Neural progenitor cell (in vitro differentiated cells): ENCODE data around the gene FAM120A. TPM values are rescaled to one million over a fixed set of nuclear protein-coding genes. Genes with fewer than 3 reads are reported as not detected.

Experiments
- DNase-seq: peaks from one replicate; pipeline ENCODE4 v3.0.0-alpha.2; 2016; ENCODE audit warnings: low spot score
- H2AFZ ChIP-seq: fragments of 200-600 bp; sonication (generic); replicated peaks from 2 replicates; pipeline ENCODE4 v1.6.1; 2016; ENCODE audit warnings: antibody characterized with exemption
- H3F3A ChIP-seq: fragments of 200-600 bp; sonication (generic); 2 replicates; pipeline ENCODE4 v1.6.1; 2016; ENCODE audit warnings: antibody characterized with exemption, low read depth
- H3K27ac ChIP-seq: fragments of 200-600 bp; sonication (generic); 2 replicates; pipeline ENCODE4 v1.5.1; 2016; ENCODE audit warnings: mild to moderate bottlenecking
- H3K27me3 ChIP-seq: fragments of 200-600 bp; sonication (generic); 2 replicates; pipeline ENCODE4 v1.6.1; 2016; ENCODE audit warnings: mild to moderate bottlenecking, moderate library complexity
- H3K36me3 ChIP-seq: fragments of 200-600 bp; sonication (generic); 2 replicates; pipeline ENCODE4 v1.5.1; 2016
- H3K4me1 ChIP-seq: fragments of 200-600 bp; sonication (generic); 2 replicates; pipeline ENCODE4 v1.6.1; 2016; ENCODE audit warnings: mixed run types
- H3K4me2 ChIP-seq: fragments of 200-600 bp; sonication (generic); 2 replicates; pipeline ENCODE4 v1.6.1; 2016
- H3K4me3 ChIP-seq: fragments of 200-600 bp; sonication (generic); 2 replicates; pipeline ENCODE4 v1.5.1; 2016
- H3K79me2 ChIP-seq: fragments of 200-600 bp; sonication (generic); 2 replicates; pipeline ENCODE4 v1.6.1; 2016; ENCODE audit warnings: low read depth
- H3K9ac ChIP-seq: fragments of 200-600 bp; sonication (generic); 2 replicates; pipeline ENCODE4 v1.6.1; 2016
- H3K9me3 ChIP-seq: fragments of 200-600 bp; sonication (generic); 2 replicates; pipeline ENCODE4 v1.5.1; 2016; ENCODE audit warnings: low read depth
- H4K20me1 ChIP-seq: fragments of 200-600 bp; sonication (generic); 2 replicates; pipeline ENCODE4 v1.6.1; 2016; ENCODE audit warnings: low read depth
- H3K27ac Mint-ChIP-seq: 3 replicates; pipeline ENCODE4 v1.8.0; 2021; ENCODE audit warnings: mixed read lengths
- H3K27me3 Mint-ChIP-seq: 2 replicates; pipeline ENCODE4 v1.8.0; 2022; ENCODE audit warnings: low read depth, mild to moderate bottlenecking, inconsistent platforms, moderate library complexity, mixed read lengths; ENCODE audit not compliant: insufficient read depth
- H3K36me3 Mint-ChIP-seq: 3 replicates; pipeline ENCODE4 v1.8.0; 2021; ENCODE audit warnings: mixed read lengths
- H3K4me1 Mint-ChIP-seq: 3 replicates; pipeline ENCODE4 v1.8.0; 2021; ENCODE audit warnings: mixed read lengths
- H3K4me3 Mint-ChIP-seq: 3 replicates; pipeline ENCODE4 v1.8.0; 2021; ENCODE audit warnings: mild to moderate bottlenecking, moderate library complexity, mixed read lengths
- H3K9me3 Mint-ChIP-seq: 3 replicates; pipeline ENCODE4 v1.8.0; 2020; ENCODE audit warnings: mixed read lengths
- EZH2 ChIP-seq: fragments of 200-600 bp; sonication (generic); IDR thresholded peaks from 2 replicates; pipeline ENCODE4 v1.6.1; 2017; ENCODE audit warnings: antibody characterized with exemption, mild to moderate bottlenecking, moderate library complexity
- EZH2phosphoT487 ChIP-seq: fragments of 200-600 bp; sonication (generic); IDR thresholded peaks from 2 replicates; pipeline ENCODE4 v1.6.1; 2017; ENCODE audit warnings: antibody characterized with exemption
- total RNA-seq: library from RNA; depleted of rRNA; stranded (reverse); fragments of >200 nt; gene quantifications from 2 replicates; pipeline ENCODE4 v1.2.3, GENCODE V29; 2015; ENCODE audit warnings: low replicate concordance
- TF ChIP-seq, protein P1 (sequence below): fragments of 200-600 bp; sonication (generic); IDR thresholded peaks from 2 replicates; pipeline ENCODE4 v1.5.1; 2017; ENCODE audit warnings: antibody characterized with exemption, mild to moderate bottlenecking

The FAM120A gene
- total RNA-seq, 1 donor from 2014 or later, result 17.2 TPM

DNA sequence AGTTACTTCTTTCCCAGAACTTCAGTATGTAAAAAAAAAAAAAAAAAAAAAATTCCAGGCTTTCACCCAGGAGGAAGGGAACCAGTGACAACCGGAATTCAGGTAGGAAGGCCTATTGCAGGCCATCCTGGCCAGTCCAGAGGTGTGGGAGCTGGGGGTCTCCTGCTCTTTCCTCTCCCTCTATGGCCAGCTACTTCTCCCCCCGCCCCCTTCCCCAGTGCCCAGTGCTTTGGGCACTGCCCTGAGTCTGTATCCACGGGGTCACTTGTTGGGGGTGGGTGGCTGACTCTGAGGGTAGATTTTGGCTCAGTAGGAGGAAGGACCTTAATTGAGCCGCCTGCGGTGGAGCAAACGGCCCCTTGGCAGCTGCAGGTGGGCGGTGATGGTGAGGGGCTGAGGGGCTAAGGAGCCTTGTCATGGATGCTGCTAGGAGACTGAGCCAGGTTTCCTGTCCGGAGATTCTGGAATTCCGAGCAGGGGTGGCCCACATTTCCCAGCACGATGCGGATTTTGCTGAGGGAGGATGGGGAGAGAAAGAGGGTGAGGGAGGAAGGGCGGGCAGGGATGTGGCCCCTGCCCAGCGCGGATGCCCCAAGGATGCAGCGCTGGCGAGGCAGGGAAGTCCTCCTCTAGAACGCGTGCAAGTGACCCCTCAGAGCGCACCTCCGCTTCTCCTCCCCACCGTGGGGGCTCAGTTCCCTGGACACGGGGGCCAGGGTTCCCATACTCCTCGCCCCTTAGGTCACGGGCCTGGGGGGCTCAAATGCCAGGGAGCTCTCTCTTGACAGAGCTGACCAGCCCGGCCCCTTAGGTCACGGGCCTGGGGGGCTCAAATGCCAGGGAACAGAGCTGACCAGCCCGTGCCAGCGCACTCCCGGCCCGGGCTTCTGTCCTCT is 123.7 kb downstream of the FAM120A start:
- H3K36me3 Mint-ChIP-seq, result peaks cover 10% of the 10 kb centered on the region
- peaks cover 12% of the 10 kb centered on the region for H3K27me3 Mint-ChIP-seq
- H3K27ac Mint-ChIP-seq, result peak overlapping the region; percentile 97
- Histone ChIP-seq H2AFZ (peak overlapping the region; percentile 78), H3F3A (no peaks in the 10 kb centered on the region), H3K79me2 (peaks cover 39% of the 10 kb centered on the region), H4K20me1 (peaks cover 25% of the 10 kb centered on the region), H3K36me3 (no peaks in the 10 kb centered on the region), H3K27ac (no peak overlapping the region), H3K4me2 (peak overlapping the region; percentile 100), H3K27me3 (peaks cover 9% of the 10 kb centered on the region), H3K9ac (peak overlapping the region; percentile 61), H3K4me3 (peak overlapping the region; percentile 91), H3K9me3 (no peaks in the 10 kb centered on the region), H3K4me1 (peaks cover 15% of the 10 kb centered on the region)
- H3K4me1 Mint-ChIP-seq, result peaks cover 28% of the 10 kb centered on the region
- peak; percentile 33 for DNase-seq
- peak overlapping the region; percentile 93 for H3K4me3 Mint-ChIP-seq
- TF ChIP-seq EZH2, result no peak
- no peak for TF ChIP-seq EZH2phosphoT487
- TF ChIP-seq, protein P1, sequence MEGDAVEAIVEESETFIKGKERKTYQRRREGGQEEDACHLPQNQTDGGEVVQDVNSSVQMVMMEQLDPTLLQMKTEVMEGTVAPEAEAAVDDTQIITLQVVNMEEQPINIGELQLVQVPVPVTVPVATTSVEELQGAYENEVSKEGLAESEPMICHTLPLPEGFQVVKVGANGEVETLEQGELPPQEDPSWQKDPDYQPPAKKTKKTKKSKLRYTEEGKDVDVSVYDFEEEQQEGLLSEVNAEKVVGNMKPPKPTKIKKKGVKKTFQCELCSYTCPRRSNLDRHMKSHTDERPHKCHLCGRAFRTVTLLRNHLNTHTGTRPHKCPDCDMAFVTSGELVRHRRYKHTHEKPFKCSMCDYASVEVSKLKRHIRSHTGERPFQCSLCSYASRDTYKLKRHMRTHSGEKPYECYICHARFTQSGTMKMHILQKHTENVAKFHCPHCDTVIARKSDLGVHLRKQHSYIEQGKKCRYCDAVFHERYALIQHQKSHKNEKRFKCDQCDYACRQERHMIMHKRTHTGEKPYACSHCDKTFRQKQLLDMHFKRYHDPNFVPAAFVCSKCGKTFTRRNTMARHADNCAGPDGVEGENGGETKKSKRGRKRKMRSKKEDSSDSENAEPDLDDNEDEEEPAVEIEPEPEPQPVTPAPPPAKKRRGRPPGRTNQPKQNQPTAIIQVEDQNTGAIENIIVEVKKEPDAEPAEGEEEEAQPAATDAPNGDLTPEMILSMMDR, result no peak
- H3K9me3 Mint-ChIP-seq, result peaks cover 13% of the 10 kb centered on the region

DNA sequence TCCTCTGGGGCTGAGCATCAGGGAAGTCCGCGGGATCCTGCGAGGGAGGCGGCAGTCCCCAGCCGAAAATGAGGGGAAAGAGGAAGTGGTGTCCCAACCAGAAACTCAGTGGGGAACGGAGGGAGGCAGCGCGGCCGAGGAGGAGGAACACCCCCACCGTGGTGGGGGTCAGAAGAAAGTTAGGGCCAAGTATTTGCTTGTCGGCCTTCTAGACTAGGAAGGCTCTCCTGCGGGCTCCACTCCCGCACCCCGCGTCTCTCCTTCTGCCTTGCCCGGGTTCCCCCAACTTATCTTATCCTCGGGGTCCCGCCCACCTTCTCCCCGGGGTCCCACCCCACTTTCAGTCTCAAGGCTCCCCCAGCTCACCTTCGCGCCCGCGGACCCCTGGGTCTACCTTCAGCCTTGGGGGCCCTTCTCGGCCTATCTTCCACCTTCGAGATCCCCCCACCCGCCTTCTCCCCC is 124.3 kb downstream of the FAM120A start:
- peaks cover 9% of the 10 kb centered on the region for H3K27me3 ChIP-seq
- peak overlapping the region; percentile 61 for H3K9ac ChIP-seq
- peaks cover 12% of the 10 kb centered on the region for H3K27me3 Mint-ChIP-seq
- peaks cover 6% of the 10 kb centered on the region for H3K9me3 Mint-ChIP-seq
- H3K36me3 Mint-ChIP-seq, result peaks cover 7% of the 10 kb centered on the region
- H3K4me1 Mint-ChIP-seq, result peaks cover 35% of the 10 kb centered on the region
- no peak overlapping the region for H3K27ac ChIP-seq
- DNase-seq, result peak; percentile 46
- TF ChIP-seq EZH2phosphoT487, result no peak
- peaks cover 32% of the 10 kb centered on the region for H4K20me1 ChIP-seq
- H2AFZ ChIP-seq, result peak overlapping the region; percentile 78
- H3K79me2 ChIP-seq, result peaks cover 46% of the 10 kb centered on the region
- H3K4me2 ChIP-seq, result peak overlapping the region; percentile 100
- no peaks in the 10 kb centered on the region for H3F3A ChIP-seq
- no peaks in the 10 kb centered on the region for H3K9me3 ChIP-seq
- H3K36me3 ChIP-seq, result no peaks in the 10 kb centered on the region
- peak overlapping the region; percentile 97 for H3K27ac Mint-ChIP-seq
- peak overlapping the region; percentile 91 for H3K4me3 ChIP-seq
- H3K4me3 Mint-ChIP-seq, result peak overlapping the region; percentile 93
- peaks cover 15% of the 10 kb centered on the region for H3K4me1 ChIP-seq

DNA sequence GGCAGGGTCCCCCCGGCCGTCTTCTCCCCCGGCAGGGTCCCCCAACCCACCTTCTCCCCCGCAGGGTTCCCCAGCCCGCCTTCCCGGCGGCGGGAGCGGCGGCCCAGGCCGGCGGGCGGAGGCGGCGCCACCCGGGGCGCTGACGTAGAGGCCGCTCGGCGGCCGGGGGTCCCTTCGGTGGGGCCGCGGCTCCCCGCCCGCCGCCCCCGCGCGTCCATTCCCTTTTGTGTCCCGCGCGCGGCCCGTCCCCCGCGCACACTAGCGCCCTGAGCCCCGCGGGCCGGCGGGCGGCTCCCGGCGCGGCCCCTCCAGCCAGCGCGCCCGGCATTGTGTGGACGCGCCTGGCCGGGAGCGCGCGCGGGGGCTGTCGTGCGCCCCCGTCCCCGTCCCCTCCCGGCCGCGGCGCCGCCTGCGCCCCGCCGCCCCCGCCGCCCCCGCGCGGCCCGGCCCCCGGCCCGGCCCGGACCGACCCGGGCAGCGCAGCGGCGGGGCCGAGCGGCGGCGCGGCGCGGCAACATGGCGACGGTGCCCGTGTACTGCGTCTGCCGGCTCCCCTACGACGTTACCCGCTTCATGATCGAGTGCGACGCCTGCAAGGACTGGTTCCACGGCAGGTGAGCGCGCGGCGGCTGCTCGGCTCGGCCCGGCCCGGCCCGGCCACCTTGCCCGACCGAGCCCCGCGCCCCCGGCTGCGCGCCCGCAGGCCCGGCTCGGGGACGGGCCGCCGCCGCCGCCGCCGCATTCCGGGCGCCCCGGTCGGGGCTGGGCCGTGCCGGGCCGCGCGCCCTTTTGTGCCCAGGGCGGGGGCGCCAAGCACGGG is 125.0 kb downstream of the FAM120A start, which contains the start of gene PHF2:
Gene PHF2 (plus strand): TSS at position 327 of the 820 bp plus-strand sequence. CDS start 190 bp downstream, at position 517.
- Histone ChIP-seq H3K27ac (no peak within 1 kb of the TSS), H2AFZ (peak within 1 kb of the TSS; percentile 78), H3K9ac (peak within 1 kb of the TSS; percentile 61), H3K4me2 (peak within 1 kb of the TSS; percentile 100), H3F3A (no peaks in the 10 kb centered on the region), H4K20me1 (peaks cover 38% of the 10 kb centered on the region), H3K79me2 (peaks cover 52% of the 10 kb centered on the region), H3K4me3 (peak within 1 kb of the TSS; percentile 91), H3K36me3 (no peaks in the 10 kb centered on the region), H3K9me3 (no peaks in the 10 kb centered on the region), H3K27me3 (peaks cover 9% of the 10 kb centered on the region), H3K4me1 (peaks cover 15% of the 10 kb centered on the region)
- Mint-ChIP-seq H3K4me3 (peak within 1 kb of the TSS; percentile 93), H3K4me1 (peaks cover 41% of the 10 kb centered on the region), H3K36me3 (peaks cover 7% of the 10 kb centered on the region), H3K9me3 (no peaks in the 10 kb centered on the region), H3K27ac (peak within 1 kb of the TSS; percentile 97), H3K27me3 (peaks cover 12% of the 10 kb centered on the region)
- DNase-seq, result peak; percentile 59
- no peak for TF ChIP-seq EZH2
- TF ChIP-seq, protein P1, result no peak
- TF ChIP-seq EZH2phosphoT487, result no peak
